22Rv1 (cell line): ENCODE results near the gene MYH15.

Source experiments
- H3K27ac ChIP-seq: fragments of 450-650 bp; 2 replicates; pipeline ENCODE4 v1.5.1; 2017
- CTCF ChIP-seq: fragments of 450-650 bp; IDR thresholded peaks from 2 replicates; pipeline ENCODE4 v1.5.1; 2017; ENCODE audit warnings: mild to moderate bottlenecking
- ZFX ChIP-seq: fragments of 450-650 bp; IDR thresholded peaks from 2 replicates; pipeline ENCODE4 v1.6.1; 2017; ENCODE audit warnings: antibody characterized with exemption, borderline replicate concordance

MYH15 gene

GRCh38 chr3:108461661-108462111, 48.7 kb downstream of the MYH15 start:
- H3K27ac ChIP-seq, result no peak overlapping the region

GRCh38 chr3:108459225-108459624, 51.2 kb downstream of the MYH15 start:
- H3K27ac ChIP-seq, result no peak overlapping the region
- TF ChIP-seq ZFX (no peak), CTCF (no peak)

More at GRCh38 chr3:108461661-108462111, 48.7 kb downstream of the MYH15 start:
- no peak for TF ChIP-seq ZFX
- TF ChIP-seq CTCF, result no peak

GRCh38 chr3:108455212-108455705, 55.1 kb downstream of the MYH15 start:
- TF ChIP-seq CTCF (no peak), ZFX (no peak)
- H3K27ac ChIP-seq, result no peak overlapping the region

GRCh38 chr3:108453565-108453964, 56.8 kb downstream of the MYH15 start:
- no peak overlapping the region for H3K27ac ChIP-seq
- TF ChIP-seq CTCF (no peak), ZFX (no peak)

GRCh38 chr3:108450444-108450843, 60.0 kb downstream of the MYH15 start:
- no peak overlapping the region for H3K27ac ChIP-seq
- no peak for TF ChIP-seq ZFX
- TF ChIP-seq CTCF, result no peak

- H3K27ac ChIP-seq, result no peak overlapping the region
- no peak for TF ChIP-seq ZFX
Measured at GRCh38 chr3:108448593-108448992, 61.8 kb downstream of the MYH15 start.

GRCh38 chr3:108447096-108447847, 63.1 kb downstream of the MYH15 start:
- no peak for TF ChIP-seq ZFX
- no peak for TF ChIP-seq CTCF

More at GRCh38 chr3:108447096-108447847, 63.1 kb downstream of the MYH15 start:
- H3K27ac ChIP-seq, result no peak overlapping the region
